SK-N-SH (cell line): ENCODE results near the gene DCAF8.

Source experiments
- CTCF ChIP-seq: fragments of 200-600 bp; sonication (generic); IDR thresholded peaks from 2 replicates; pipeline ENCODE4 v1.6.1; 2017; ENCODE audit warnings: antibody characterized with exemption, mild to moderate bottlenecking, moderate library complexity
- EZH2phosphoT487 ChIP-seq: fragments of 200-600 bp; sonication (generic); IDR thresholded peaks from 2 replicates; pipeline ENCODE4 v1.6.1; 2017; ENCODE audit warnings: low read depth, mixed run types, mild to moderate bottlenecking, antibody characterized with exemption, moderate library complexity, borderline replicate concordance

GRCh38 chr1:160200786-160201185, 61.6 kb downstream of the DCAF8 start:
- TF ChIP-seq CTCF (no peak), EZH2phosphoT487 (no peak)
